Keratinocyte (primary cell): ENCODE results near the gene SEMA3F.

ENCODE experiments used
- CTCF ChIP-seq, 3 experiments: IDR thresholded peaks in 1 of 3; conservative IDR thresholded peaks in 1 of 3; optimal IDR thresholded peaks in 1 of 3; 2 replicates in 2 of 3; 3 replicates in 1 of 3; pipeline versions ENCODE3 to v1.5.1; 2011; ENCODE audit warnings: low read length in 3 of 3, mild to moderate bottlenecking in 3 of 3, moderate library complexity in 2 of 3, control low read depth in 1 of 3, inconsistent platforms in 1 of 3; ENCODE audit not compliant: insufficient read depth in 2 of 3; ENCODE audit errors: extremely low read depth in 1 of 3
- EZH2 ChIP-seq: IDR thresholded peaks from one replicate; pipeline ENCODE4 v1.6.1; 2012; ENCODE audit warnings: inconsistent platforms, mild to moderate bottlenecking, low read length, moderate library complexity

GRCh38 chr3:50165910-50166538, 10.9 kb downstream of the SEMA3F start:
- TF ChIP-seq CTCF (optimal IDR thresholded peaks at IDR 0.05 in 1 of 3, IDR thresholded peaks at IDR 0.05 in 1 of 3, conservative IDR thresholded peaks at IDR 0.05 in 1 of 3; ENCODE audit: extremely low read depth in 1 of 3, insufficient read depth in 2 of 3, low read length in 3 of 3) (no peak), EZH2 (no peak)
